NOMO-1 treated with dmso at 0.1 percent for 144 hours (cell line): Measurements from ENCODE around the gene RENBP.

ENCODE experiments used
- DNase-seq: peaks from one replicate; lab custom pipeline; 2025; ENCODE audit not compliant: unreplicated experiment; lab: John Stamatoyannopoulos, UW

The RENBP gene

DNA sequence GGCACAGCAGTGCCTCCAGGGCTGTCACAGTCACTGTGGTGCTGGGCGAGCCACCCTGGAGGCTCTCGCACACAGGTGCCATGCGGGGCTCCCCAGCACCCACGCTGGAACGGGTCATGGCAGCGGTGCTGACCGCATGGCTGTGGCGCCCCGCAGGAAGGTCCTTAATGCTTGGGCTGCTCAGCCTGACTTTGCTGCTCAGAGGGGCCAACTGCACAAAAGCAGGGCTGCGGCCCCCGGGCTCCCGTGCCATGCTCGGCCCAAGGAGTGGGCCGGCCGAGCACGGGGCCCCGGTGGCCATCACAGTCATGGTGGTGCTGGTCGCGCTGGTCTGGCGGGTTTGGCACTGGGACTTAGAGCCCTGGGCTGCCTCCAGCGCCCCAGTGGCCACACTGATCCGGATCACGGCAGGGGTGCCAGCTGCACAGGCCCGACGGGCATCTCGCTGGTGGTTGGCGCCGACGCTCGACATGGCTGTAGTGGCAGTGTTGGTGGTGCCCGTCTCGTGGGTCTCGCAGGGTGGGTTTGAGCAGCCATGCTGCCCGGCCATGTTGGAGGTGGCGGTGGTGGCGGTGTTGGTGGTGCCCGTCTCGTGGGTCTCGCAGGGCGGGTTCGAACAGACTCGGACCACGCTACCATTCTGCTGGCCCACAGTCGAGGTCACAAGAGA, 10.2 kb upstream of the RENBP start:
- no peak for DNase-seq

DNA sequence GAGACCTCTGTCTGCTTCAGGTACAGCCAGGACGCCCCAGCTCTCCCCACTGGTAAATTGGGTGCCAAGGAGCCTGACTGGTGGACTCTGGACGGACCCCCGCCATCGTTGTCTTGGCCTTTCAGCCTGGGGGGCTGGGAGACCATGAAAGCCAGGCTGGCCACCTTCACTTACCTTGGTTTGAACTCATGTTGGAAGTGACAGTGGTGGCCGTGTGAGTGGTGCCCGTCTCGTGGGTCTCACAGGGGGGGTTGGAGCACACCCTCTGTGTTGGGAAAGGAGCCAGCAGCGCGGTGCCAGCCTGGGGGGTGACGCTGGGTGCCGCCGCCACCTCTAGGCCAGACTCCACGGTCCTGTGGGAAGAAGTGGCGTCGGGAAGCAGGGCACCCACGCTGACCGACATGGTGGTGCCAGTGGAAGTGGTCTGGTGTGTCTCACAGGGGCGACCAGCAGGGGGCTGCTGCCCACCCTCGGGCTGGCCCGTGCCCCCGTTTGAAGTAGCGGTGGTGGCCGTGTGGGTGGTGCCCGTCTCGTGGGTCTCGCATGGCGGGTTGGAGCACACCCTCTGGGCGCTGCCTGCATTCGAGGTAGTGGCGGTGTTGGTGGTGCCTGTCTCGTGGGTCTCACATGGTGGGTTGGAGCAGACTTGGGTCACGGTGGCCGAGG, 9.6 kb upstream of the RENBP start:
- no peak for DNase-seq

DNA sequence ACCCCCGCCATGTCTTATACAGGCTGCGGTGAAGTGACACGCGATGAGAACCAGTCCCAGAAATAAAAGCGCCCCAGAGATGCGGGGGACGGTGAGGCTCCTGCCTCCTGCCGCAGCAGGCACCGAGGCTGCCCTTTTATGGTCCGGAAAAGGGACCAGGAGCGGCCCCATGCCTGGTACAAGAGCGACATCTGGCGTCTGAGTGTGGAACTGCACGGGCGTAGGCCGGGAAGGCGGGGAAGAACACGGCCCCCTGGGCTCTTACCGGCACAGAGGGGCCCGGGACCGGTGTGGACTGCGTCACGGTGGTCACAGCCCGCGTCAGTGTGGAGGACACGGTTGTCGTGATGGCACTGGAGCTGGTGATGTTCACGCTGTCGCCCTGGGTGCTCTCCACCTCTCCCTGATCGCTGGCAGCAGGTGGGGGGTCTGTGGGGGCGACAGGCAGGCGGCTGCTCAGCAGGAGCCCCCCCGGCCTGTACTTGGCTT, 8.9 kb upstream of the RENBP start:
- DNase-seq: peak; percentile 34

DNA sequence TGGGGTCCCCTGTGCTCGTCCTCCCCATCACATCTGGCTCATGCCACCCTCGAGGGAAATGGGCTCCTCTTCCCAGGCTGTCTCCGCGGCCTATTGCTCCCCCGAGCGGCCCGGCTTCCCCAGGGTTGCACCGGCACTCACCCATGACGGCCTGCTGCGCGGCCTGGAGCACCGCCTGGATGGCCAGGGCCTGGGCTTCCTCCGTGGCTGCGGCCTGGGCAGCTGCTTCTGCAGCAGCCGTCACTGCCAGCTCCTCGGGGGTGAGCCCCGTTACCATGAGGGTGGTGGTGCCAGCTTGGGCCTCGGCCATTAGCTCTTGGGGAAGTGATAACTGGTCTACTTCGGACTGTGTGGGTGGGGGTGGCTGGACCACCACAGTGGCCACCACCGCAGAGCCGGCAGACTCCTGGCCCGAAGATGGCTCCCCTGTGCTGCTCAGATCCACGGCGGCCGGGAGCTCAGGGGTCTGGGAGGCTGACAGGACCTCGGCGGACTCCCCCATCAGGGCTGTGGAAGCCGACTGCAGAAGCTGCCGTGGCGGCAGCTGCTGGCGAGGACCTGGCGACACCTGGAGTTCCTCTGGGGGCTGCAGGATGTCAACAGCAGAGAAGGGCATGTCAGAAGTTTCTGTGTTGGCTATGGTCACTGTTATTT, 8.1 kb upstream of the RENBP start:
- no peak for DNase-seq

DNA sequence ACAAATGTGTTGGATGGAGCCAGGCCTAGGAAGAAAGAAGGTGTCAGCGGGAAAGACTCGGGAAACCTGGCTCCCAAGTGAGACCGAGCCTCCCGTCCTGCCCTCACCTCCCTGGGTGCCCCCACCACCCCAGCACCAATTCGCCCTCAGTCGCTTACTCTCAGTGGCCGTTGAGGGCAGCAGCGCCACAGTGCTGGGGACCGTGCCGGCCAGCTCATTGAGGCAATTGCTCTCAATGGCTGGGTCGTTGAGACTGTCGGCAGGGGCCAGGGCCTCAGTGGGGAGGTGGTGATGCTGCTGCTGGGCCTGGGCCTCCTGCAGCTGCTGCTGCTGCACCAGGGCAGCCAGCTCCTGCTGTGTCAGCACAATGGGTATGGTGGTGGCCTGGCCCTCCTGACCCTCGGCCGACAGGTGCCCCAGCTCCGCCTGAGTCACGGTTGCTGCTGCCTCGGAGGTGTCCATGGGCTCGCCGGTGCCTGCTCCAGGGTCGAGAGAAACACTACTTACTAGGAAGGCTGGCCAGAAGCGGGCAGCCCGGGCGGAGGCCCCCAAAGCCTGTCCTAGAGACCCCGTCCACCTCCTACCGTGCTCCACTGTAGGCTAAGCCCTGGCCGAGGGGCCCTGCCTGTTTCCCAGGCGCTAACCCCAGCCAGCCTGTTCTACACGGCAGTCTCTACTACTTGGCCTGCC, 7.4 kb upstream of the RENBP start:
- no peak for DNase-seq

DNA sequence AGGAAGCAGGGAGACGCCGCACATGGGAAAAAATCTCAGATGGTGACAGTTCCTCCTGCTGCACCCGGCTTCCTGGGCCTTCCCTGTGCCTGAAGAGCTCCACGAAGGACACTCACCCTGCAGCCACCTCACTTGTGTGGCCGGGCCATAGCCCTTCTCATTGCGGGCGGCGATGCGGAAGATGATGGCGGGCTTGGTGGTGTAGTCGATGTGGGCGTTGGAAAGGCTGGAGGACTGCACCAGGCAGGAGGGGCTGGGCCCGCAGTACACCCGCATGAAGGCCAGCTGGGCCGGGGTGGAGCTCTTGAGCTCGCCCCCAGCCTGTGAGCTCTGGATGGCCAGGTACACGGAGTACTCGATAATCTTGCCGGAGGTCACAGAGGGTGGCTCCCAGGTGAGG, 5.7 kb upstream of the RENBP start:
- no peak for DNase-seq

DNA sequence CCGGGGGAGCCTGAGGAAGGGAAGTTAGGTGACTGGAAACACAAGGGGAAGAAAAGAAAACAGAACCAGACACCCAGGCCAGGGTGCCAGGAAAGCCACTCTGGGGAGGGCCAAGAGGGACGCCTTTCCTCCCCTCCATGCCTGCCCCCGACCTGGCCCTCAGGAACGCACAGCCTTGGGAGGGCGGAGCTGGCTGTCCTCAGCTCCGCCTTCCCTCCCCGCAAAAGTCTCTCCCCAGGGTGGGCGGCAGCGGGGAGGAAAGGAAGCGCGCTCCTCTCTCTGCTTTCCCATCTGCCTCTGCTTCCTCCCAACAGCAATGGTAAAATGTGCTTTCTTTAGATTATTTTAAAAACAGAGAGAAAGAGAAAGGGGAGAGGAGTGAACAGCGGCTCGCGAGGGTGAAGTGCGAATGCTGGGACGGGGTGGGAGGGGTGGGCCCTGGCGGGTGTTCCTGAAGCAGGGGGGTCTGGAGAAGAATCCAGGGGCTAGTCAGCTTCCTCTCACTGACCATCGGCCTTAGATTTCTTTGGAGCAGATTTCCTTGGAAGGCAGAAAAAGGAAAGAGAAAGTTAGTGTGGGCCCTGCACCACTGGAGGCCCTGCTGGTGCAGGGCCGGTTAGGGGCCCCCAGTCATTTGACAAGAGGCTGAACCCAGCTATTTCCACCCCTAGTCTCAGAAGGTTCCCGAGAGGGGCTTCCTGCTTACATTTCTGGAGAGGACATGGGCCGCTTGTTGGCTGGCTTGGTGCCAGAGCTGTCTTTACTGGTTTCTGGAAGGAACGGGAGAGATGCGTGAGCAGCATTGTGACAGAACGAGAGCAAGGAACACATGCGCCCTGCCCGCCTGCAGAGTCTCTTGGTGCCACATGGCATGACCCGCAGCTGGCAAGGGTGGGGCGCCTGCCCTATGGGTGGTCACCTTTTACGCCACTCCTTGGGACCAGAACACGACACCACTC, 4.7 kb upstream of the RENBP start:
- DNase-seq: no peak

DNA sequence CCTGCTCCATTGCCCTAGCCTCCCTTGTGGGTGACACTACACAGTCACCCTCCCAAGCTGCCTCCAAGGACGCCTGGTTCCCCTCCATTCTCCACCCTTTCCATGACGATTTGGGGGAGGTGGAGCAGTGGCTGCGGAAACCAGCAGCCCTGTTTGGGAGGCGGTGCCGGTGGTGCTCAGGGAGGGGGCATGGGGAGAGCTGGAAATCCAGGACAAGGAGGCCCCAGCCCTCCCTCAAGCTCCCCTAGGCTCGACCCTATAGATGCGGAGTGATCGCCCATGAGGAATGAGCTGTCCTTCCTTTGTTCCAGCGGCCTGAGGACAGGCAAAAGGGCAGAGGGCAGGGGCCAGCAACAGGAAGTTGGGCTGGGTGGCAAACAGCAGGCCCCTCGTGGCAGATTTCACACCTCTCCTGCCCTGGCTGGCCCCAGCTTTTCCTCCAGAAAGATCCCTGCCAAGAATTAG, 3.6 kb upstream of the RENBP start:
- no peak for DNase-seq

DNA sequence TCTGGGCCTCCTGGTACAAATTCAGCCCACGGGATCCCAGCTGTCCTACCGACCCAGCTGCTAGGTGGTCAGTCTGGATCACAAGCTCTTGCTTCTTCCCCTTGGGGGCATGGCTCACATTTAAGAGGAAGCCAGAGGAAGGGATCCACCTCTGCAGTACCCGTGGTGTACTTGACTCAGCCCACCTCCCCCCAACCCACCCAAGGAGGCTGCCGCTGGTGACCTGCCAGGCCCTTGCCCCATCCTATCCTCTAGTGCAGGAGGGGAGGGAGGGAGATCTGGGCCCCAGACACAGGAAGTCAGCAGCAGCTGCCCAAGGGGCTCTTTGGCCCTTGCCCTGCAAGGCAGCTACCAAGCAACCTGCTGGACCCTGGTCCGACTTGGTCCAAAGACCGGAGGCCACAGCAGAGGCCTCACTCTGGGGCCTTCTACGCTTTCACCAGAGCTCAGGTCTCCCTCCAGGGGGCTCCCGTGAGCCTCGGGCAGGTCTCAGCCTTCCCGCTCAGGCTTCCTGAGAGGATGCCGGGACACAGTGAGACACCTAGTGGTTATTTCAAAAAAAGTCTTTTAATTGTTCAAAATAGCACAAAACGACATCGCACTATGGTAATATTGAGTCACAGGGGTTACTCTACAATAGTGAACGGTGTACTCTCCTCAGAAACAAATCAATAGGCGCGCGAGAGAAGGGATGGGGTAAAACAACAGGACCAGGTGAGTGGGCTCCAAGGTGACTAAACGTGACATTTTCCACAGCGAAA, 2.7 kb upstream of the RENBP start:
- DNase-seq: peak; percentile 34

DNA sequence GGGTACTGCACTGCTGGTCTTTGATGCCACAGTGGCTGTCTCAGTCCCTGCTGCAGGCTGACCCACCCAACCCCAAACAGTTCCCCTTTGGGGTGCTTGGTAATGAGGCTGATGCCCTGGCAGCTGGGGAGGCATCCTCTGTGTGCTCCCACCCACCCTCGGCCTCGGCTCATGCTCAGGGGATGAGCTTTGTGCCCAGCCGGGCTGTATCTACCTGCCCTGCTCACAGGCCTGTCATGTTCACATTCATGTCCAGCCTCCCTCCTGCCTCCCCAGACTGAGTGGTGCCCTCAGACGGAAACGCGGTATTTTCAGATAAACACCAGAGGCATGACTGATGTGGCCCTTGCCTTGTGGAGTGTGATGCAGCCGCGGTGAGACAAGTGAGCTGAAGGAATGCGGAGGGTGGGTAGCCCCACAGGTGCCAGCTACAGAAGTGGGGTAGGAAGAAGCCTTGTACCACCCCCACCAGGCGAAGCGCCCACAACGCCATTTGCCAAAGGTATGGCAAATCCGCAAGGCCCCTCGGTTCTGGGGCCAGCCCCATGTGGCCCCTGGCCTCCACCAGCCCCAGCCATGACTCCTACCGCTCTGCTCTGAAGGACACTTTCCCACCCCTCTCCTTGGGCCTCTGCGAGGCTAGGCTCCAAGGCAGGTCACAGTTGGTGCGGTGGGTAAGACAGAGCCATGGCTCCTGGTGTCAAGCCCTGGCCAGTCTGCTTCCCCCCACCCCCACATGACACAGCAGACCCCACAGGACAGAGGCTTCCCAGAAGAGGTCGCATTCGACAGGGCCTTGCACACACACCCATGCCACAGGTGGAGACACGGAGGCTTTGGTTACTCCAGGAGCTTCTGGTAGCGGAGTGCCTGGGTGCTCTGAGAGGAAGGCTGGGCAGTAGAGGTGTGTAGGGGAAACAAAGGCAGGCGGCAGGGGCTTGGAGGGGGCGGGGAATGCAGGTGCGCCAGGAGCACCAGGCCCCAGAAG, 1.8 kb upstream of the RENBP start:
- DNase-seq: no peak

DNA sequence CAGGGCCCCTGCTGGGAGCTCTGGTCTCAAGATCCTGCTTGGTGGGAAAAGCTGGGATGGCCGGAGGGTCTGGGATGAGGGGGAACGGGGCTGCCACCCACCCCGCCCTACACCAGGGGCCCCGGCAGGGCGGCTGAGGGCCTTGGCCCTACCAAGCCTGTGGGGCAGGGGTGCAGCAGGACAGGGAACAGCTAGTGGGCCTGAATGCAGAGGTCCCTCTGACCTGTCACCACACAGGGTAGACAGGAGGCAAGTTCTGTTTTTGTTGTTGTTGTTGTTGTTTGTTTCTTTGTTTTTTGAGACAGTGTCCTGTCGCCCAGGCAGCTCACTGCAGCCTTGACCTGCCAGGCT, 332 bp upstream of the RENBP start:
- DNase-seq: no peak

DNA sequence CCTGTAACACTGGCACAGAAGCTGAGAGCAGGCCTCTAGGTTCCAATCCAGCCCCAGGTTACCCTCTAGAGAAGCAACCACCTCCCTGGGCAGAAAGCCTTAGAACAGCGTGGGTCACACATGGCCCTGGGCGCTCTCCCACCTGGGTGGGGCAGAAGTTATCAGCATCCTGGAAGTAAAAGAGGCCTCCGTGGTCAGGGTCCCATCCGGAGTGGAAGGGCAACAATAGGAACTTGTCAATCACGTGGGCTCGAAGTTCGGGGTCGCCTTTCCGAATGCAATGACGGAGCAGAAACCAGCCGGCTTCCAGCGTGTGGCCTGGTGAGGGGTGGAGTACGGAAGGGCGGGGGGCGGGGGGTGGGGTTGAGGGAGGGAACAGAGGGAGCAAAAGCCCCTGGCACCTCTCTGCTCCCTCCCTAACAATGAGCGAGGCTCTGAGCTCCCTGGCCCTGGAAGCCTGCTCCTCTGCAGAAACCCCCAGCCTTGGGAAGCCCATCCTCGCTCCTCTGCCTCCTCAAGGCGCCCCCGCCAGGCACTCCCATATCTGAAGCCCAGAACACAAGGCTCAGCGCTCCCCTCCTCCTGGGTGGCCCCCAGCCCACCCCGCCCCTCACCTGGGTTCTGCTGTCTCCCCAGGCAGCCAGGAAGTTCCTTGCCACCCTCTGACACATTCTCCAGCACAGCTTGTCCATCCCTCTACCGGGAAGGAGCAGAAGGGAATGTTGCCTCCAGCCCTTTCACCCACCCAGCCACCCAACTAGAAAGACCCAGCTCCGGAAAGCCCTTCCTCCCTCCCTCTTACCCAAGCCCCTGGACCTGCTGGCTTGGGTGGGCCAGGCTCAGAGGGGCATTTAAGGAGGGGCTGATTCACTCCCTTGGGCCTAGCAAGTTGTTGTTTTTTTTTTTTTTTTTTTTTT, 2.8 kb downstream of the RENBP start:
- DNase-seq: no peak

DNA sequence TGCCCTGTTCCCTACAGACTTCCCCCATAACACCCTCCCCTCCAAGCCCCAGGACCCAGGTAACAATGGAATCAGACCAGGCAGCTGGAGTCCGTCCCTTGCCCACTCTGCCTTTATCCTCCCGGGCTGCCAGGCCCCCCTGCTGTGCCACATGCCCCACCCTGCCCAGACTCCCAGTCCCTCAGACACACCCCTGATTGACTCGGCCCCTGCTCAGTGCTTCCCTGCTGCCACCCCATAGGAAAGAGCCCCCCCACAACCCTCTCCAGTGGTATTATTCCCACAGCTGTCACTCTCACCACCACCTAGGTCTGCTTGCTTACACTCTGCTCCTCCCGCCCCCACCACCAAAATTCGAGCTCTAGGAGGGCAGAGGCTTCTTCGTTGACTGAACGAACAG, 4.9 kb downstream of the RENBP start:
- no peak for DNase-seq

DNA sequence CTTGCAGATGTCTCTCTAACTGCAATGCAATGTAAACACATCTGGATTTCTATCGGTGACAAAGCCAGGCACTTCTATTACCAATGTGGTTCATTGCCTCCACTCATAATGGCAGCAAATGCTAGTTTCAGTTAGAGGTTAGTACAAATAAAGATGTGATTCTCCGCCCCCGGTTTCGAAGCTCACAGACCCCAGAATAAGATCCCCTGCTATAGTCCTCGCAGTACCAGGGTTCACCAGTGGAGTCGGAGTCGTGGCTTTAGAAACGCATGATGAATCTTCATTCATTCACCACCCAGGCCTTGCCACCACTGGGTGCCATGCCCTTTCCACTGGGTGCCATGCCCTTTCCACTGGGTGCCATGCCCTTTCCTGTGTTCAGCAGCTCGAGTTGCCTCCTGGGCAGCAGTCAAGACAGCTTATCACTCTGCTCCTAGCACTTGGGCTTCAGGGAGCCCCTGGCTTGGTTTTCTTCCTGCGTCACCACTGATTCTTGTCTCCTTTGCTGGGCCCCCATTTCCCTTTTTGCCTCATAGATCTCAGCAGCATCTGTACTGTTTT, 6.1 kb downstream of the RENBP start:
- no peak for DNase-seq

DNA sequence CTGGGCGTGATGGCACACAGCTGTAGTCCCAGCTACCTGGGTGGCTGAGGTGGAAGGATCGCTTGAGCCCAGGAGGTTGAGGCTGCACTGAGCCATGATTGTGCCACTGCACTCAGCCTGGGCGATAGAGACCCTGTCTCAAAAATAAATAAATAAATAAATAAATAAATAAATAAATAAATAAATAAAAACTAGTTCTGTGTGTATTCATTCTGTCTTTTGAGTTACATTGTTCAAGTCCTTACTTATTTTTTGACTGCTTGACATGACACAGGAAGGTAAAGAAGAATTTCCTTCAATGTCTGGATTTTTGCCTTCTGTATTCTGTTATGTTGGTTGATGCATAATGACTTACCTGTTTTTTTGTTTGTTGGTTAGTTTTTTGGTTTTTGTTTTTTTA, 7.4 kb downstream of the RENBP start:
- no peak for DNase-seq

DNA sequence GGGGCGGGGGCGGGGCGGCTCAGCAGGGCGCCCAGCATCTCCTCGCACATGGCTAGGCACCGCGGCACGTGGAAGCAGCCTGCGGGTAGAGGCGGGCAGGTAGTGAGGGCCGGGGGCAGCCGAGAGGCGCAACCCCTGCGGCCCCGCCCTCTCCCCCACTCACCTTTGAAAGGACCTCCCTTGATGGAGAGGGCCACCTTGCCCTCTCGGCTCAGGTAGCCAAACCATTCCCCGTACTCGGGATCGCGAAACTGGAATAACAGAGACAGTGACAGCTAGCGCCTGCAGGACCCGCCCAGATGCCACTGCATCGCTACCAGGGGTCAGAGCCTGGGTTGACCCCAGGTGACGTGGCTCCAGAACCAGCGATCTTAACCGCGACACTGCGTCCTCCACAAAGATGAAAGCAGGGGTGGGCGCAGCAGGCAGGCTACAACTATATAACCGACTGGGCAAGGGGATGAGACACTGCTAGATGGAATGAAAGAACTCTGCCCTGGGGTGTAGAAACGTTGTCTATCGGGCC, 9.1 kb downstream of the RENBP start:
- DNase-seq: no peak

DNA sequence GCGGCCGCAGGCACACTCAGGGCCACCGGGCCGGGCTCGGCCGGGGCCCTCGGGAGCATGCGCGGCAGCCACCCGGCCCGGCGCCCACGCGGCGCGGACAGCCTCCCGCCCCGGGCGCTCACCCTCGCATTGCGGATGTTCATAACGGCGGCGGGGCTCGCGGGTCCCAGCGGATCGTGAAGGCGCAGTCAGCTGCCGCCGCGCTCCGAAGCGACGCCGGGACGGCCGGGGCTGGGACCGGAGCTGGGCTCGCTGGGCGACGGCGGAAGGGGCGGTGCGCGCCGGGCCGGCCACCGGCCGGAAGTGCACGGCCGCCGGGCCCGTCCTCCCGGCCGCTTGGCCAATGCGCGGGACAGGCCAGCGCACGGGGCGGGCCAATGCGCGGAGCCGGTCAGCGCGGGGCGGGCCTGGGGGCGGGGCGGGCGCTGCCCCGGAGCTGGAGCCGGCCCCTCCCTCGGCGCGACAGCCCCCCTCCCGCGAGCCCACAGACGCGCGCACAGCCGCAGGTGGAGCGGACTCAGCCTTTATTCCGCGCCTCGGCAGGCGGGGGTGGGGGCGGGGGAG, 9.6 kb downstream of the RENBP start, which contains the start of gene NAA10:
TSS of gene NAA10 (minus strand) at position 276 of the 564 bp plus-strand sequence. CDS start at position 143, 133 bp downstream.
- DNase-seq: no peak
